Smooth muscle cell (in vitro differentiated cells): ENCODE results near the gene NENF. TPM values are rescaled to one million over a fixed set of nuclear protein-coding genes. Genes with fewer than 3 reads are reported as not detected.

Experiments
- DNase-seq: peaks from one replicate; lab custom pipeline; 2025; ENCODE audit not compliant: unreplicated experiment; lab: John Stamatoyannopoulos, UW
- H2AFZ ChIP-seq: fragments of 200-600 bp; sonication (generic); 2 replicates; pipeline ENCODE4 v1.6.0; 2016; ENCODE audit warnings: antibody characterized with exemption, low read depth, mild to moderate bottlenecking
- H3F3A ChIP-seq: fragments of 200-600 bp; sonication (generic); 2 replicates; pipeline ENCODE4 v1.6.0; 2017; ENCODE audit warnings: antibody characterized with exemption, low read depth
- H3K27ac ChIP-seq: fragments of 200-600 bp; sonication (generic); 2 replicates; pipeline ENCODE4 v1.5.1; 2016; ENCODE audit warnings: low read depth, mild to moderate bottlenecking
- H3K27me3 ChIP-seq: fragments of 200-600 bp; sonication (generic); 2 replicates; pipeline ENCODE4 v1.6.1; 2016; ENCODE audit warnings: low read depth, mild to moderate bottlenecking
- H3K36me3 ChIP-seq: fragments of 200-600 bp; sonication (generic); 2 replicates; pipeline ENCODE4 v1.5.1; 2016; ENCODE audit warnings: low read depth
- H3K4me1 ChIP-seq: fragments of 200-600 bp; sonication (generic); 2 replicates; pipeline ENCODE4 v1.5.1; 2016; ENCODE audit warnings: low read depth
- H3K4me2 ChIP-seq: fragments of 200-600 bp; sonication (generic); 2 replicates; pipeline ENCODE4 v1.6.0; 2016; ENCODE audit warnings: mild to moderate bottlenecking
- H3K4me3 ChIP-seq: fragments of 200-600 bp; sonication (generic); 2 replicates; pipeline ENCODE4 v1.5.1; 2016; ENCODE audit warnings: mild to moderate bottlenecking
- H3K79me2 ChIP-seq: fragments of 200-600 bp; sonication (generic); 2 replicates; pipeline ENCODE4 v1.6.0; 2016; ENCODE audit warnings: low read depth, mild to moderate bottlenecking
- H3K9ac ChIP-seq: fragments of 200-600 bp; sonication (generic); 2 replicates; pipeline ENCODE4 v1.6.0; 2016; ENCODE audit warnings: low read depth
- H3K9me3 ChIP-seq: fragments of 200-600 bp; sonication (generic); replicated peaks from 2 replicates; pipeline ENCODE4 v1.5.1; 2016; ENCODE audit warnings: low read depth
- H4K20me1 ChIP-seq: fragments of 200-600 bp; sonication (generic); 2 replicates; pipeline ENCODE4 v1.6.0; 2016; ENCODE audit warnings: low read depth
- WGBS: methylation state at CpG from one replicate; pipeline ENCODE4 v1.1.7; 2016; ENCODE audit warnings: low lambda C conversion rate; 5-methylcytosine and 5-hydroxymethylcytosine counted together
- polyA plus RNA-seq: library from polyadenylated mRNA; unstranded; fragments of >200 nt; fragmentation: Nextera tagmentation; extraction: Ambion mirVana; gene quantifications from 2 replicates; pipeline ENCODE4 v1.2.1, GENCODE V29; 2016
- total RNA-seq: library from RNA; depleted of rRNA; stranded (reverse); fragments of >200 nt; gene quantifications from 2 replicates; pipeline ENCODE4 v1.2.3, GENCODE V29; 2014
- TF ChIP-seq, protein P1 (sequence below): fragments of 200-600 bp; sonication (generic); IDR thresholded peaks from 2 replicates; pipeline ENCODE4 v1.5.1; 2017; ENCODE audit warnings: borderline replicate concordance, mild to moderate bottlenecking, antibody characterized with exemption; ENCODE audit not compliant: insufficient read depth, poor library complexity, severe bottlenecking

The NENF gene
- total and polyA plus RNA-seq, 2 experiments from 2014 or later: 53.9 to 90.7 TPM

DNA sequence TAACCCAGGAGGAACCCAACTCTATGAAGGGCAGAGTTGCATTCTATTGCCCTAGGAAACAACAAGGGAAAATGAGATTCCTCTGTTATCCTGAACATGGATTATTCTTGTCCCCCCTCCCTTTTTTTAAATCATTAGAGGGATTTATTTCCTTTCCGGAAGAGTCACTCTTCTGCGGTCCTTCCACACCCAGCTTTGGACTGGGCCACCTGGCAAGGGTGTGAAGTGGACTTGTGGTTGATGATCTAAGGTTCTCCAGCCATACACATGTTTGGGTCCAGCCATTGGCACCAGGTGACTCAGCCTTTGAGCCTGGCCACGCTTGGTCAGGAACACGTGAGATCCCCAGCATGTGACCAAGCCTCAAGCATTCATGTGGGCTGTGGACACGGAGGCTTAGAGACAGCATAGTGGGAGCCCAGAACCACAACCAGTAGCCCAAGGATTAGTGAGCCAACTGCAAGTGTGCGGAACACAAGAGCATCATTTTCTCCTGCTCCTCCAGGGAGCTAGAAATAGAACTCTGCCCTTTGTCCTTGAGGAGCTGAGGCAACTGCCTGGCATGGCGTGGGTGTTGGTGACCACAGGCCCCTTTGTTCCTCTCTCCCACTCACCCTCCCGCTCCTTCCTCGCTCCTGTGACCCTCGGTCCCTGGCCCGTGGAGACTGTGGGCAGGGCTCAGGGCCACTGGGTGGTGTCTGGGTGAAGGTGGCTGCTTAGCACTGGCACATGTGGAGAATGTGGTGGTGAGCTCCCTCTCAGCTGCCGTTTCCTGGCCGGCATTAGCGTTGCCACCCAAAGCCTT, 50.1 kb downstream of the NENF start:
- H3K27ac ChIP-seq: peak overlapping the region; percentile 18
- H4K20me1 ChIP-seq: no peaks in the 10 kb centered on the region
- peaks cover under 1% of the 10 kb centered on the region for H3F3A ChIP-seq
- DNase-seq: no peak
- H3K27me3 ChIP-seq: no peaks in the 10 kb centered on the region
- TF ChIP-seq, protein P1, sequence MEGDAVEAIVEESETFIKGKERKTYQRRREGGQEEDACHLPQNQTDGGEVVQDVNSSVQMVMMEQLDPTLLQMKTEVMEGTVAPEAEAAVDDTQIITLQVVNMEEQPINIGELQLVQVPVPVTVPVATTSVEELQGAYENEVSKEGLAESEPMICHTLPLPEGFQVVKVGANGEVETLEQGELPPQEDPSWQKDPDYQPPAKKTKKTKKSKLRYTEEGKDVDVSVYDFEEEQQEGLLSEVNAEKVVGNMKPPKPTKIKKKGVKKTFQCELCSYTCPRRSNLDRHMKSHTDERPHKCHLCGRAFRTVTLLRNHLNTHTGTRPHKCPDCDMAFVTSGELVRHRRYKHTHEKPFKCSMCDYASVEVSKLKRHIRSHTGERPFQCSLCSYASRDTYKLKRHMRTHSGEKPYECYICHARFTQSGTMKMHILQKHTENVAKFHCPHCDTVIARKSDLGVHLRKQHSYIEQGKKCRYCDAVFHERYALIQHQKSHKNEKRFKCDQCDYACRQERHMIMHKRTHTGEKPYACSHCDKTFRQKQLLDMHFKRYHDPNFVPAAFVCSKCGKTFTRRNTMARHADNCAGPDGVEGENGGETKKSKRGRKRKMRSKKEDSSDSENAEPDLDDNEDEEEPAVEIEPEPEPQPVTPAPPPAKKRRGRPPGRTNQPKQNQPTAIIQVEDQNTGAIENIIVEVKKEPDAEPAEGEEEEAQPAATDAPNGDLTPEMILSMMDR: no peak
- H3K4me2 ChIP-seq: no peak overlapping the region
- H2AFZ ChIP-seq: no peak overlapping the region
- no peaks in the 10 kb centered on the region for H3K9me3 ChIP-seq
- peak overlapping the region; percentile 27 for H3K9ac ChIP-seq
- no peaks in the 10 kb centered on the region for H3K79me2 ChIP-seq
- H3K4me3 ChIP-seq: no peak overlapping the region
- WGBS: 72% methylated on average over 14 of the region's 14 CpGs
- H3K36me3 ChIP-seq: no peaks in the 10 kb centered on the region
- H3K4me1 ChIP-seq: no peaks in the 10 kb centered on the region

DNA sequence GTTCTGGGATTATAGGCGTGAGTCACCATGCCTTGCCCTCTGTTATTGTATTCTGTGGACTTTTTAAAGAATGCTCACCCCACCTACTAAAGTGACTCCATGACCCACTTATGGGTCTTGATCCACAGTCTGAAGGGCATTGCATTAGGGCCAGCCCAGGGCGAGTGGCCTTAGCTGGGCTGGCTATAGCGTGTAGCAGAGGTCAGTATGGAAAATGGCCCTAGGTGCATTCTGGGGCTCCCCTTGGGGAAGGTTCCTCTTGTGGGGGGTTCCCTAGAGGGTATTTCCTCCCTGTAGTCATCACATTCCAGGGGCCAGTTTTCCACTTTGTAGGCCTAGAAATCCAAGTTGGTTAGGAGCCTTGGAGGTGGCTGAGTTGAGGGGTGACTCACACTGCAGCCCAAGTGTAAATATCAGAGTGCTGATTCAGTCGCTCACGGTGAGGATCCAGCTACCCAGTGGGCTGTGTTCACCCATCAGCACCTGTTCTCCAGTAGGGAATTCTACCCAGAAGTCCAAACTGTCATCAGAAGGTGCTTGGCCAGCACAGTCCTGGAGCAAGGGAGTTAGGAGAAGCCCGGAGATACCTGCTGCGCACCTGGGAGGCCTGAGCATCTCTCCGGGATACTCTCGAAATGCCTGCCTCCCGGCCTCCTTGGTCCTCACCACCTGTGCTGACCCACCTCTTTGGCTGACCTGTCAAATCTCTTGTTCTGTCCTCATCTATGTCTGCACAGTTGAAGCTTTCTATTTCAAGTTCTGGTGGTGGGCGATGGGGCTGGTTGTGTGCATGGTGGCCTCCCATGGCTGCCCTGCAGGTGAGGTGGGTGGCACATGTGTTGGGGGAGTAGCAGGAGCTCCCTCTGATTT, 52.2 kb downstream of the NENF start:
- H3K27me3 ChIP-seq: no peaks in the 10 kb centered on the region
- no peaks in the 10 kb centered on the region for H3K36me3 ChIP-seq
- no peak overlapping the region for H2AFZ ChIP-seq
- H3F3A ChIP-seq: peaks cover 12% of the 10 kb centered on the region
- peak overlapping the region; percentile 82 for H3K9ac ChIP-seq
- H3K4me3 ChIP-seq: no peak overlapping the region
- no peak overlapping the region for H3K4me2 ChIP-seq
- TF ChIP-seq, protein P1: no peak
- H4K20me1 ChIP-seq: no peaks in the 10 kb centered on the region
- H3K9me3 ChIP-seq: no peaks in the 10 kb centered on the region
- WGBS: 80% methylated on average over 11 of the region's 11 CpGs
- H3K79me2 ChIP-seq: no peaks in the 10 kb centered on the region
- H3K4me1 ChIP-seq: peaks cover 4% of the 10 kb centered on the region
- peak overlapping the region; percentile 88 for H3K27ac ChIP-seq
- no peak for DNase-seq

DNA sequence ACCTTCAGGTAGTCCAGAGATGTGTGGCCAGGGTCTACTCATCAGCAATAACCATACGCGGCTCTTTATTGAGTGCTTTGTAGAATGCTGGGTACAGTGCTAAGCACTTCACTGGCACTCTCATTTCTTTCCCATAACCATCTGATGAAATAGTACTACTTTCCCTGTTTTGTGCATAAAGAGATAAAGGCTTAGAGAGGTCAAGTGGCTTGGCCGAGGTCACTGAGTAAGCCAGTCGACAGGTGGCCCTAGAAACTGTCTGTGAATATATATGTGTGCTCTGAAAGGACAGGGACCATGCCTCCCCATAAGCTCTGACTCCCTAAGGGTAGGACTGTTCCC, 52.8 kb downstream of the NENF start:
- no peak overlapping the region for H2AFZ ChIP-seq
- no peak overlapping the region for H3K4me3 ChIP-seq
- H3F3A ChIP-seq: peaks cover 12% of the 10 kb centered on the region
- H3K4me2 ChIP-seq: peak overlapping the region; percentile 17
- H3K27me3 ChIP-seq: no peaks in the 10 kb centered on the region
- H3K79me2 ChIP-seq: no peaks in the 10 kb centered on the region
- TF ChIP-seq, protein P1: no peak
- no peaks in the 10 kb centered on the region for H4K20me1 ChIP-seq
- peaks cover 7% of the 10 kb centered on the region for H3K4me1 ChIP-seq
- H3K9ac ChIP-seq: peak overlapping the region; percentile 82
- peak overlapping the region; percentile 88 for H3K27ac ChIP-seq
- DNase-seq: no peak
- no peaks in the 10 kb centered on the region for H3K36me3 ChIP-seq
- WGBS: 89% methylated on average over 4 of the region's 4 CpGs
- no peaks in the 10 kb centered on the region for H3K9me3 ChIP-seq
